PFSK-1 (cell line): ENCODE data around the gene DLX2.

Source experiments
- FOXP2 ChIP-seq: optimal IDR thresholded peaks from 2 replicates; pipeline ENCODE3; 2011; ENCODE audit warnings: borderline replicate concordance, control low read depth, inconsistent platforms; ENCODE audit not compliant: insufficient read depth; ENCODE audit errors: extremely low read length, extremely low read depth
- POLR2AphosphoS5 ChIP-seq: IDR thresholded peaks from 2 replicates; pipeline ENCODE4 v1.6.1; 2012; ENCODE audit warnings: low read depth, mild to moderate bottlenecking, control low read depth, low read length, moderate library complexity
- REST ChIP-seq, 2 experiments: IDR thresholded peaks; 2 replicates each; pipeline versions ENCODE4 v1.6.1 to v1.8.0; 2011 to 2012; ENCODE audit warnings: low read depth in 2 of 2, low read length in 2 of 2, control low read depth in 1 of 2, inconsistent platforms in 1 of 2, mild to moderate bottlenecking in 1 of 2, moderate library complexity in 1 of 2; ENCODE audit not compliant: insufficient read depth in 1 of 2
- SIN3A ChIP-seq: IDR thresholded peaks from 2 replicates; pipeline ENCODE4 v1.6.1; 2012; ENCODE audit warnings: mild to moderate bottlenecking, low read length, moderate library complexity, borderline replicate concordance; ENCODE audit not compliant: insufficient read depth
- TAF1 ChIP-seq: IDR thresholded peaks from 2 replicates; pipeline ENCODE4 v1.6.1; 2012; ENCODE audit warnings: low read length, control low read depth, borderline replicate concordance; ENCODE audit not compliant: insufficient read depth

Gene DLX2

GRCh38 chr2:172098287-172098649 lies 4.4 kb downstream of the DLX2 start:
- no peak for TF ChIP-seq TAF1
- no peak for TF ChIP-seq REST (IDR thresholded peaks at IDR 0.05; ENCODE audit: insufficient read depth in 1 of 2, low read depth in 2 of 2, low read length in 2 of 2)
- TF ChIP-seq FOXP2, result no peak
- no peak for TF ChIP-seq SIN3A

- no peak for TF ChIP-seq FOXP2
- TF ChIP-seq TAF1, result no peak
- no peak for TF ChIP-seq SIN3A
- TF ChIP-seq REST (IDR thresholded peaks at IDR 0.05; ENCODE audit: insufficient read depth in 1 of 2, low read depth in 2 of 2, low read length in 2 of 2), result no peak
- no peak for TF ChIP-seq POLR2AphosphoS5
Observed at GRCh38 chr2:172097557-172098131, 5.1 kb downstream of the DLX2 start.

GRCh38 chr2:172096626-172097547 lies 5.8 kb downstream of the DLX2 start:
- TF ChIP-seq REST (IDR thresholded peaks at IDR 0.05; ENCODE audit: insufficient read depth in 1 of 2, low read depth in 2 of 2, low read length in 2 of 2) (no peak), POLR2AphosphoS5 (no peak), FOXP2 (no peak), SIN3A (no peak), TAF1 (no peak)

- TF ChIP-seq POLR2AphosphoS5, result no peak
- no peak for TF ChIP-seq SIN3A
- TF ChIP-seq FOXP2, result no peak
- no peak for TF ChIP-seq REST (IDR thresholded peaks at IDR 0.05; ENCODE audit: insufficient read depth in 1 of 2, low read depth in 2 of 2, low read length in 2 of 2)
- no peak for TF ChIP-seq TAF1
Observed at GRCh38 chr2:172095905-172096625, 6.6 kb downstream of the DLX2 start.
